Neural progenitor cell (in vitro differentiated cells): Measurements from ENCODE around the gene CRTC2. TPM values are rescaled to one million over a fixed set of nuclear protein-coding genes. Genes with fewer than 3 reads are reported as not detected.

Experiments used
- DNase-seq: peaks from one replicate; pipeline ENCODE4 v3.0.0-alpha.2; 2016; ENCODE audit warnings: low spot score
- H2AFZ ChIP-seq: fragments of 200-600 bp; sonication (generic); replicated peaks from 2 replicates; pipeline ENCODE4 v1.6.1; 2016; ENCODE audit warnings: antibody characterized with exemption
- H3F3A ChIP-seq: fragments of 200-600 bp; sonication (generic); 2 replicates; pipeline ENCODE4 v1.6.1; 2016; ENCODE audit warnings: antibody characterized with exemption, low read depth
- H3K27ac ChIP-seq: fragments of 200-600 bp; sonication (generic); 2 replicates; pipeline ENCODE4 v1.5.1; 2016; ENCODE audit warnings: mild to moderate bottlenecking
- H3K27me3 ChIP-seq: fragments of 200-600 bp; sonication (generic); 2 replicates; pipeline ENCODE4 v1.6.1; 2016; ENCODE audit warnings: mild to moderate bottlenecking, moderate library complexity
- H3K36me3 ChIP-seq: fragments of 200-600 bp; sonication (generic); 2 replicates; pipeline ENCODE4 v1.5.1; 2016
- H3K4me1 ChIP-seq: fragments of 200-600 bp; sonication (generic); 2 replicates; pipeline ENCODE4 v1.6.1; 2016; ENCODE audit warnings: mixed run types
- H3K4me2 ChIP-seq: fragments of 200-600 bp; sonication (generic); 2 replicates; pipeline ENCODE4 v1.6.1; 2016
- H3K4me3 ChIP-seq: fragments of 200-600 bp; sonication (generic); 2 replicates; pipeline ENCODE4 v1.5.1; 2016
- H3K79me2 ChIP-seq: fragments of 200-600 bp; sonication (generic); 2 replicates; pipeline ENCODE4 v1.6.1; 2016; ENCODE audit warnings: low read depth
- H3K9ac ChIP-seq: fragments of 200-600 bp; sonication (generic); 2 replicates; pipeline ENCODE4 v1.6.1; 2016
- H3K9me3 ChIP-seq: fragments of 200-600 bp; sonication (generic); 2 replicates; pipeline ENCODE4 v1.5.1; 2016; ENCODE audit warnings: low read depth
- H4K20me1 ChIP-seq: fragments of 200-600 bp; sonication (generic); 2 replicates; pipeline ENCODE4 v1.6.1; 2016; ENCODE audit warnings: low read depth
- H3K27ac Mint-ChIP-seq: 3 replicates; pipeline ENCODE4 v1.8.0; 2021; ENCODE audit warnings: mixed read lengths
- H3K27me3 Mint-ChIP-seq: 2 replicates; pipeline ENCODE4 v1.8.0; 2022; ENCODE audit warnings: low read depth, mild to moderate bottlenecking, inconsistent platforms, moderate library complexity, mixed read lengths; ENCODE audit not compliant: insufficient read depth
- H3K36me3 Mint-ChIP-seq: 3 replicates; pipeline ENCODE4 v1.8.0; 2021; ENCODE audit warnings: mixed read lengths
- H3K4me1 Mint-ChIP-seq: 3 replicates; pipeline ENCODE4 v1.8.0; 2021; ENCODE audit warnings: mixed read lengths
- H3K4me3 Mint-ChIP-seq: 3 replicates; pipeline ENCODE4 v1.8.0; 2021; ENCODE audit warnings: mild to moderate bottlenecking, moderate library complexity, mixed read lengths
- H3K9me3 Mint-ChIP-seq: 3 replicates; pipeline ENCODE4 v1.8.0; 2020; ENCODE audit warnings: mixed read lengths
- CTCF ChIP-seq: fragments of 200-600 bp; sonication (generic); IDR thresholded peaks from 2 replicates; pipeline ENCODE4 v1.5.1; 2017; ENCODE audit warnings: antibody characterized with exemption, mild to moderate bottlenecking
- EZH2 ChIP-seq: fragments of 200-600 bp; sonication (generic); IDR thresholded peaks from 2 replicates; pipeline ENCODE4 v1.6.1; 2017; ENCODE audit warnings: antibody characterized with exemption, mild to moderate bottlenecking, moderate library complexity
- EZH2phosphoT487 ChIP-seq: fragments of 200-600 bp; sonication (generic); IDR thresholded peaks from 2 replicates; pipeline ENCODE4 v1.6.1; 2017; ENCODE audit warnings: antibody characterized with exemption
- total RNA-seq: library from RNA; depleted of rRNA; stranded (reverse); fragments of >200 nt; gene quantifications from 2 replicates; pipeline ENCODE4 v1.2.3, GENCODE V29; 2015; ENCODE audit warnings: low replicate concordance

CRTC2 gene
- total RNA-seq, 1 donor from 2014 or later = 6.7 TPM

GRCh38 chr1:153968972-153969371 is 10.6 kb upstream of the CRTC2 start:
- Histone ChIP-seq H4K20me1 (no peaks in the 10 kb centered on the region), H3K9ac (no peak overlapping the region), H3K4me2 (peak overlapping the region; percentile 98), H3K9me3 (no peaks in the 10 kb centered on the region), H3K27ac (no peak overlapping the region), H3K36me3 (no peaks in the 10 kb centered on the region), H3F3A (peaks cover 46% of the 10 kb centered on the region), H3K4me1 (peaks cover 24% of the 10 kb centered on the region), H3K79me2 (peaks cover 43% of the 10 kb centered on the region), H2AFZ (no peak overlapping the region), H3K27me3 (no peaks in the 10 kb centered on the region), H3K4me3 (peak overlapping the region; percentile 64)
- Mint-ChIP-seq H3K27me3 (no peaks in the 10 kb centered on the region), H3K36me3 (peaks cover 15% of the 10 kb centered on the region), H3K4me1 (peaks cover 44% of the 10 kb centered on the region), H3K27ac (no peak overlapping the region), H3K9me3 (no peaks in the 10 kb centered on the region), H3K4me3 (peak overlapping the region; percentile 96)
- no peak for DNase-seq
- TF ChIP-seq CTCF (no peak), EZH2phosphoT487 (no peak), EZH2 (no peak)

GRCh38 chr1:153968408-153968807 is 10.0 kb upstream of the CRTC2 start:
- TF ChIP-seq EZH2 = no peak
- no peak for TF ChIP-seq EZH2phosphoT487
- TF ChIP-seq CTCF = no peak
- no peaks in the 10 kb centered on the region for H3K27me3 Mint-ChIP-seq
- peaks cover 24% of the 10 kb centered on the region for H3K4me1 ChIP-seq
- no peaks in the 10 kb centered on the region for H3K27me3 ChIP-seq
- no peaks in the 10 kb centered on the region for H3K36me3 ChIP-seq
- no peak overlapping the region for H2AFZ ChIP-seq
- H3F3A ChIP-seq = peaks cover 48% of the 10 kb centered on the region
- peak overlapping the region; percentile 64 for H3K4me3 ChIP-seq
- H3K4me3 Mint-ChIP-seq = peak overlapping the region; percentile 96
- peaks cover 43% of the 10 kb centered on the region for H3K79me2 ChIP-seq
- peak overlapping the region; percentile 98 for H3K4me2 ChIP-seq
- H3K9me3 ChIP-seq = no peaks in the 10 kb centered on the region
- H3K36me3 Mint-ChIP-seq = peaks cover 15% of the 10 kb centered on the region
- no peaks in the 10 kb centered on the region for H3K9me3 Mint-ChIP-seq
- no peak for DNase-seq
- H4K20me1 ChIP-seq = no peaks in the 10 kb centered on the region
- H3K9ac ChIP-seq = peak overlapping the region; percentile 31
- H3K4me1 Mint-ChIP-seq = peaks cover 49% of the 10 kb centered on the region
- H3K27ac Mint-ChIP-seq = peak overlapping the region; percentile 99
- no peak overlapping the region for H3K27ac ChIP-seq

- DNase-seq = no peak
- Histone ChIP-seq H3K9ac (peak overlapping the region; percentile 31), H3K4me3 (peak overlapping the region; percentile 64), H3K27ac (peak overlapping the region; percentile 76), H3K4me2 (peak overlapping the region; percentile 98), H3K4me1 (peaks cover 24% of the 10 kb centered on the region), H3F3A (peaks cover 48% of the 10 kb centered on the region), H3K79me2 (peaks cover 46% of the 10 kb centered on the region), H3K27me3 (no peaks in the 10 kb centered on the region), H4K20me1 (no peaks in the 10 kb centered on the region), H3K36me3 (no peaks in the 10 kb centered on the region), H3K9me3 (no peaks in the 10 kb centered on the region), H2AFZ (peak overlapping the region; percentile 8)
- Mint-ChIP-seq H3K27me3 (no peaks in the 10 kb centered on the region), H3K4me1 (peaks cover 49% of the 10 kb centered on the region), H3K4me3 (peak overlapping the region; percentile 96), H3K9me3 (no peaks in the 10 kb centered on the region), H3K27ac (peak overlapping the region; percentile 99), H3K36me3 (peaks cover 15% of the 10 kb centered on the region)
- no peak for TF ChIP-seq EZH2
- TF ChIP-seq EZH2phosphoT487 = no peak
- no peak for TF ChIP-seq CTCF
These were observed 9.6 kb upstream of the CRTC2 start for GRCh38 chr1:153968000-153968363.
